Testis (tissue), 3 donors: ENCODE results near the gene ARMC2. TPM values are rescaled to one million over a fixed set of nuclear protein-coding genes. Genes with fewer than 3 reads are reported as not detected.

Experiments
- DNase-seq: peaks from one replicate; pipeline ENCODE4 v3.0.0-alpha.2; 2019
- H3K27ac ChIP-seq, 2 donors: fragments of 200-600 bp; sonication (generic); one replicate each; pipeline ENCODE4 v1.5.1; 2019
- H3K27me3 ChIP-seq: fragments of 200-600 bp; sonication (generic); one replicate; pipeline ENCODE4 v1.5.1; 2019
- H3K36me3 ChIP-seq: fragments of 200-600 bp; sonication (generic); one replicate; pipeline ENCODE4 v1.5.1; 2017; ENCODE audit warnings: low read depth; ENCODE audit errors: missing control alignments
- H3K4me1 ChIP-seq: fragments of 200-600 bp; sonication (generic); one replicate; pipeline ENCODE4 v1.5.1; 2019
- H3K4me3 ChIP-seq, 2 donors: fragments of 200-600 bp; sonication (generic); one replicate each; pipeline ENCODE4 v1.5.1; 2017 to 2019
- H3K9me3 ChIP-seq: fragments of 200-600 bp; sonication (generic); one replicate; pipeline ENCODE4 v1.5.1; 2017
- CTCF ChIP-seq, 3 experiments: fragments of 450-650 bp in 2 of 3; fragments of 200-600 bp in 1 of 3; sonication (generic) in 1 of 3; IDR thresholded peaks; one replicate each; pipeline ENCODE4 v1.5.1; 2016 to 2019; ENCODE audit warnings: antibody characterized with exemption in 3 of 3, mild to moderate bottlenecking in 2 of 3, moderate library complexity in 1 of 3
- POLR2A ChIP-seq: fragments of 450-650 bp; IDR thresholded peaks from one replicate; pipeline ENCODE4 v1.6.1; 2017; ENCODE audit warnings: antibody characterized with exemption, mild to moderate bottlenecking, moderate library complexity
- WGBS, 2 donors: methylation state at CpG; one replicate each; pipeline ENCODE4 v1.1.5; 2018; 5-methylcytosine and 5-hydroxymethylcytosine counted together
- intact Hi-C: fragments of 100-400 bp; cut with DNase I; formaldehyde crosslinking; loops from one replicate; pipeline ENCODE4 v1.15.1; 2023; ENCODE audit warnings: low total_unique reads
- polyA plus RNA-seq: library from polyadenylated mRNA; stranded (reverse); fragments of 350-450 nt; fragmentation: Illumina TruSeq; extraction: RNeasy Lipid Tissue Mini Kit (QIAGEN cat#74804); gene quantifications from one replicate; pipeline ENCODE4 v1.2.3, GENCODE V29; 2014; ENCODE audit warnings: low read depth, low replicate concordance; ENCODE audit not compliant: insufficient read depth
- total RNA-seq, 2 donors: library from RNA; depleted of rRNA; stranded (reverse); fragments of >200 nt; gene quantifications; one replicate each; pipeline ENCODE4 v1.2.3, GENCODE V29; 2016

ARMC2 gene
- total and polyA plus RNA-seq, 3 donors from 2014 or later, result 24.0 to 78.6 (median 51.4) TPM

GRCh38 chr6:108844135-108844534 lies 4.1 kb upstream of the ARMC2 start:
- WGBS, 2 donors, result 94 to 95% methylated on average over 3 of the region's 3 CpGs
- no peaks in the 10 kb centered on the region for H3K36me3 ChIP-seq
- DNase-seq, result no peak
- no peak overlapping the region for H3K27ac ChIP-seq
- intact Hi-C loops, result no loop called here
- no peaks in the 10 kb centered on the region for H3K9me3 ChIP-seq
- no peak for TF ChIP-seq POLR2A
- TF ChIP-seq CTCF (IDR thresholded peaks at IDR 0.05), result no peak
- H3K4me3 ChIP-seq, result no peak overlapping the region
- no peaks in the 10 kb centered on the region for H3K27me3 ChIP-seq
- peaks cover 10% of the 10 kb centered on the region for H3K4me1 ChIP-seq

- H3K27ac ChIP-seq, result no peak overlapping the region
- H3K4me3 ChIP-seq, result no peak overlapping the region
- no peaks in the 10 kb centered on the region for H3K36me3 ChIP-seq
- peaks cover 10% of the 10 kb centered on the region for H3K4me1 ChIP-seq
- no peaks in the 10 kb centered on the region for H3K9me3 ChIP-seq
- no peak for DNase-seq
- no peaks in the 10 kb centered on the region for H3K27me3 ChIP-seq
- TF ChIP-seq POLR2A, result no peak
- no peak for TF ChIP-seq CTCF (IDR thresholded peaks at IDR 0.05)
- intact Hi-C loops, result no loop called here
Measured at GRCh38 chr6:108845145-108845544, 3.1 kb upstream of the ARMC2 start.

- Histone ChIP-seq H3K27me3 (no peaks in the 10 kb centered on the region), H3K4me1 (peaks cover 15% of the 10 kb centered on the region), H3K27ac (peak overlapping the region in 1 of 2 donors; percentile 5), H3K36me3 (no peaks in the 10 kb centered on the region), H3K4me3 (no peak overlapping the region), H3K9me3 (no peaks in the 10 kb centered on the region)
- WGBS, 2 donors, result 85 to 90% methylated on average over 5 of the region's 5 CpGs
- no peak for TF ChIP-seq CTCF (IDR thresholded peaks at IDR 0.05)
- no peak for TF ChIP-seq POLR2A
- no peak for DNase-seq
- intact Hi-C loops, result no loop called here
Measured at GRCh38 chr6:108846101-108846500, 2.1 kb upstream of the ARMC2 start.

GRCh38 chr6:108846628-108847027 lies 1.6 kb upstream of the ARMC2 start:
- Histone ChIP-seq H3K27ac (peak overlapping the region in 1 of 2 donors; percentile 5), H3K27me3 (no peaks in the 10 kb centered on the region), H3K36me3 (no peaks in the 10 kb centered on the region), H3K4me1 (peaks cover 16% of the 10 kb centered on the region), H3K9me3 (no peaks in the 10 kb centered on the region), H3K4me3 (no peak overlapping the region)
- no peak for DNase-seq
- WGBS, 2 donors, result 80 to 83% methylated on average over 1 of the region's 1 CpG
- intact Hi-C loops, result no loop called here
- no peak for TF ChIP-seq POLR2A
- no peak for TF ChIP-seq CTCF (IDR thresholded peaks at IDR 0.05)

GRCh38 chr6:108847738-108848115 lies 495 bp upstream of the ARMC2 start:
- Histone ChIP-seq H3K27me3 (no peaks in the 10 kb centered on the region), H3K27ac (peak overlapping the region; percentile 85 to 86), H3K4me3 (peak overlapping the region; percentile 72 to 87), H3K9me3 (no peaks in the 10 kb centered on the region), H3K4me1 (peaks cover 23% of the 10 kb centered on the region), H3K36me3 (no peaks in the 10 kb centered on the region)
- no peak for DNase-seq
- 38 to 44% methylated on average over 12 of the region's 12 CpGs for WGBS, 2 donors
- intact Hi-C loops, result no loop called here
- no peak for TF ChIP-seq CTCF (IDR thresholded peaks at IDR 0.05)
- no peak for TF ChIP-seq POLR2A
